SU-DHL-6 (cell line): Measurements from ENCODE around the gene ADAMTS14.

Experiments
- CTCF ChIP-seq: fragments of 200-600 bp; sonication (generic); IDR thresholded peaks from one replicate; pipeline ENCODE4 v1.5.1; 2017; ENCODE audit warnings: antibody characterized with exemption, mild to moderate bottlenecking, low read length, moderate library complexity; ENCODE audit not compliant: insufficient read depth, poor library complexity, severe bottlenecking
- EZH2phosphoT487 ChIP-seq: fragments of 200-600 bp; sonication (generic), shearing (Covaris generic); conservative IDR thresholded peaks from 2 replicates; pipeline ENCODE4 v1.6.1; 2018; ENCODE audit warnings: mild to moderate bottlenecking, antibody characterized with exemption, low read length, moderate library complexity, mixed read lengths

GRCh38 chr10:70699063-70699658 is 26.9 kb downstream of the ADAMTS14 start:
- no peak for TF ChIP-seq CTCF
- TF ChIP-seq EZH2phosphoT487, result no peak
